HL-60 (cell line): ENCODE measurements around the gene TICAM2.

Experiments used
- DNase-seq, 2 experiments: peaks; one replicate each; pipeline ENCODE4 v3.0.0-alpha.2; 2010 to 2020; ENCODE audit warnings: low read depth in 1 of 2, low spot score in 1 of 2
- H3K27ac ChIP-seq: fragments of 250-450 bp; sonication (Bioruptor Pico); replicated peaks from 2 replicates; pipeline ENCODE4 v1.5.1; 2020; ENCODE audit warnings: mild to moderate bottlenecking, moderate library complexity
- H3K27me3 ChIP-seq: fragments of 250-450 bp; sonication (Bioruptor Pico); 2 replicates; pipeline ENCODE4 v1.5.1; 2021; ENCODE audit warnings: mild to moderate bottlenecking, moderate library complexity; ENCODE audit not compliant: insufficient read depth, poor library complexity, severe bottlenecking
- H3K4me3 ChIP-seq: replicated peaks from 2 replicates; pipeline ENCODE4 v1.5.1; 2011; ENCODE audit warnings: mild to moderate bottlenecking, control low read depth, low read length; ENCODE audit not compliant: insufficient read depth
- GABPA ChIP-seq: IDR thresholded peaks from 2 replicates; pipeline ENCODE4 v1.6.1; 2012; ENCODE audit warnings: low read depth
- POLR2AphosphoS5 ChIP-seq: IDR thresholded peaks from 2 replicates; pipeline ENCODE4 v1.6.1; 2012; ENCODE audit warnings: low read depth
- SPI1 ChIP-seq: IDR thresholded peaks from 2 replicates; pipeline ENCODE4 v1.6.1; 2012; ENCODE audit warnings: low read depth, mild to moderate bottlenecking, borderline replicate concordance
- TF ChIP-seq, protein P1 (sequence below): IDR thresholded peaks from one replicate; pipeline ENCODE4 v1.5.1; 2011; ENCODE audit warnings: low read length, control low read depth, inconsistent platforms; ENCODE audit not compliant: insufficient read depth
- TF ChIP-seq, protein P2 (sequence below): IDR thresholded peaks from 2 replicates; pipeline ENCODE4 v1.6.1; 2012; ENCODE audit warnings: low read depth; ENCODE audit not compliant: insufficient replicate concordance

Gene TICAM2

DNA sequence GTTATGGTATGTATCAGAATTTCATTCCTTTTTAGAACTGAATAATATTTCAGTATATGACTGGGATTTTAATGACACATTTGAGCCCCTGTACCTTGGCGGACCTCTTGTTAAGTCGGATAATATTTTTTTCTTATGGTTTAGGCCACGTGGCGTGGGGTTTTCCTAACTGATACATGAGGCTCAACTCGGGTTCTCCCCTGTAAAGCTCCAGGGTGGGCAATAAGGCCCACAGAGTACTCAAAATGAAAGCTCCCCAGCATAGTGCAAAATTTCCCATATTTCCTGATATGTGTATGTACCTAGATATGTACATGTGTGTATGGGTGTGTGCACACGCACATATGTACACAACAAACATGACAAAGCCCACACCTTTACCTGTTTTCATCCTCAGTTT, 24.5 kb downstream of the TICAM2 start:
- TF ChIP-seq SPI1 = no peak
- no peak for TF ChIP-seq POLR2AphosphoS5
- TF ChIP-seq, protein P1, sequence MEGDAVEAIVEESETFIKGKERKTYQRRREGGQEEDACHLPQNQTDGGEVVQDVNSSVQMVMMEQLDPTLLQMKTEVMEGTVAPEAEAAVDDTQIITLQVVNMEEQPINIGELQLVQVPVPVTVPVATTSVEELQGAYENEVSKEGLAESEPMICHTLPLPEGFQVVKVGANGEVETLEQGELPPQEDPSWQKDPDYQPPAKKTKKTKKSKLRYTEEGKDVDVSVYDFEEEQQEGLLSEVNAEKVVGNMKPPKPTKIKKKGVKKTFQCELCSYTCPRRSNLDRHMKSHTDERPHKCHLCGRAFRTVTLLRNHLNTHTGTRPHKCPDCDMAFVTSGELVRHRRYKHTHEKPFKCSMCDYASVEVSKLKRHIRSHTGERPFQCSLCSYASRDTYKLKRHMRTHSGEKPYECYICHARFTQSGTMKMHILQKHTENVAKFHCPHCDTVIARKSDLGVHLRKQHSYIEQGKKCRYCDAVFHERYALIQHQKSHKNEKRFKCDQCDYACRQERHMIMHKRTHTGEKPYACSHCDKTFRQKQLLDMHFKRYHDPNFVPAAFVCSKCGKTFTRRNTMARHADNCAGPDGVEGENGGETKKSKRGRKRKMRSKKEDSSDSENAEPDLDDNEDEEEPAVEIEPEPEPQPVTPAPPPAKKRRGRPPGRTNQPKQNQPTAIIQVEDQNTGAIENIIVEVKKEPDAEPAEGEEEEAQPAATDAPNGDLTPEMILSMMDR = no peak
- TF ChIP-seq GABPA = no peak
- TF ChIP-seq, protein P2, sequence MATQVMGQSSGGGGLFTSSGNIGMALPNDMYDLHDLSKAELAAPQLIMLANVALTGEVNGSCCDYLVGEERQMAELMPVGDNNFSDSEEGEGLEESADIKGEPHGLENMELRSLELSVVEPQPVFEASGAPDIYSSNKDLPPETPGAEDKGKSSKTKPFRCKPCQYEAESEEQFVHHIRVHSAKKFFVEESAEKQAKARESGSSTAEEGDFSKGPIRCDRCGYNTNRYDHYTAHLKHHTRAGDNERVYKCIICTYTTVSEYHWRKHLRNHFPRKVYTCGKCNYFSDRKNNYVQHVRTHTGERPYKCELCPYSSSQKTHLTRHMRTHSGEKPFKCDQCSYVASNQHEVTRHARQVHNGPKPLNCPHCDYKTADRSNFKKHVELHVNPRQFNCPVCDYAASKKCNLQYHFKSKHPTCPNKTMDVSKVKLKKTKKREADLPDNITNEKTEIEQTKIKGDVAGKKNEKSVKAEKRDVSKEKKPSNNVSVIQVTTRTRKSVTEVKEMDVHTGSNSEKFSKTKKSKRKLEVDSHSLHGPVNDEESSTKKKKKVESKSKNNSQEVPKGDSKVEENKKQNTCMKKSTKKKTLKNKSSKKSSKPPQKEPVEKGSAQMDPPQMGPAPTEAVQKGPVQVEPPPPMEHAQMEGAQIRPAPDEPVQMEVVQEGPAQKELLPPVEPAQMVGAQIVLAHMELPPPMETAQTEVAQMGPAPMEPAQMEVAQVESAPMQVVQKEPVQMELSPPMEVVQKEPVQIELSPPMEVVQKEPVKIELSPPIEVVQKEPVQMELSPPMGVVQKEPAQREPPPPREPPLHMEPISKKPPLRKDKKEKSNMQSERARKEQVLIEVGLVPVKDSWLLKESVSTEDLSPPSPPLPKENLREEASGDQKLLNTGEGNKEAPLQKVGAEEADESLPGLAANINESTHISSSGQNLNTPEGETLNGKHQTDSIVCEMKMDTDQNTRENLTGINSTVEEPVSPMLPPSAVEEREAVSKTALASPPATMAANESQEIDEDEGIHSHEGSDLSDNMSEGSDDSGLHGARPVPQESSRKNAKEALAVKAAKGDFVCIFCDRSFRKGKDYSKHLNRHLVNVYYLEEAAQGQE = no peak
- H3K27ac ChIP-seq = no peak overlapping the region
- DNase-seq = no peak
- no peak overlapping the region for H3K4me3 ChIP-seq
- H3K27me3 ChIP-seq = no peaks in the 10 kb centered on the region

DNA sequence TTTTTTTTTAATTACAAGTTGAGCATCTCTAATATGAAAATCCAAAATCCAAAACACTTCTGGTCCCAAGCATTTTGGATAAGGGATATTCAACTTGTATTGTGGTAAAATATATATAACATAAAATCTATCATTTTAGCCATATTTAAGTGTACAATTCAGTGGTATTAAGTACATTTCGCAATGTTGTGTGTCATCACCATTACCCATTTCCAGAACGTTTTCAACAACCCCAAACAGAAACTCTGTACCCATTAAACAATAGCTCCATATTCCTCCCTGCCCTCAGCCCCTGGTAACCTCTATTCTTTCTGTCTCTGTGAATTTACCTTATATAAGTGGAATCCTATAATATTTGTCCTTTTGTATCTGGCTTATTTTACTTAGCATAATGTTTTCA, 24.9 kb downstream of the TICAM2 start:
- H3K27ac ChIP-seq = no peak overlapping the region
- no peaks in the 10 kb centered on the region for H3K27me3 ChIP-seq
- DNase-seq = no peak
- no peak overlapping the region for H3K4me3 ChIP-seq
- TF ChIP-seq POLR2AphosphoS5 (no peak), GABPA (no peak), SPI1 (no peak)
- TF ChIP-seq, protein P2 = no peak
- TF ChIP-seq, protein P1 = no peak

DNA sequence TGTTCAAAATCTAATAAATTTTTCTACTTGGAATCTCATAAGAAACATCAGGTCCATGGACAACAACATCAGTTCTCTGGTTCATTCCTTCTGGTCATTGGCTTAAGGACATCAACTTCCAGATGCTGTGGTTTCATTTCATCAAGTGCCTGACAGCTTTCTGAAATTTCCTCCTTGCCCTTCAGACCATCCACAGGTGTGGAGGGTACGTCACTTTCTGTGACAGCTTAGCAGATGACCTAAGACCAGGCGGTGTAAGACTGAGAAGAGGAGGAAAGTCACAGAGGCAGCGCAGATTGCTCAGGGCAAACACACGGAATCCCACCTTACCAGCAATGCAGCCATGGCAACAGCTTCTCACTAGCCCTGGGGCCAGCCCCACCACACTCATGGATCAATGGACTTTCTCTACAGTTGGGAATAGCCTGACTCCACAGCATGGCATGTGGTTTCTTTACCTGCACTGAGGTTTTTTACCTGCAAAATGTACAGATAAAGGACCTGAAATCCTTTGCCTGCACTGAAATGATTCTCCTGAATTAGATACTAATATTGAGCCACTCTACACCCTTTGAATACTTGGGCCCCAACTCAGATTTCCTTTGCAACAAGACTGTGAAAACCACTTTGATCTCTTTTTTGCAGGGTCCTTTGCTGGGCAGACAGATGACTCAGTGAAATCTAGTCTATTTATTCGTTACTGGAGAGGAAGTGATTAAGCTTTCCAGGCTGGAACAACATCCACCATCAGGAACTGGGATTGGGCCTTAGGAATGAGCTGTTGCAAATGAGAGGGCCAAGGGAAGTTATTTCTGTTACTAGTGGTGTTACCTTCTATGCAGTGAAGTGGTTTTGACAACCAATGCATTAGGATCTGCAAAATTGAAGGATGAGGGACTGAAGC, 26.9 kb downstream of the TICAM2 start:
- no peak for DNase-seq
- Histone ChIP-seq H3K27me3 (no peaks in the 10 kb centered on the region), H3K4me3 (no peak overlapping the region), H3K27ac (no peak overlapping the region)
- TF ChIP-seq SPI1 (no peak), POLR2AphosphoS5 (no peak), GABPA (no peak)
- TF ChIP-seq, protein P2 = no peak
- TF ChIP-seq, protein P1 = no peak
